ENCODE measurements around the gene TEAD4.

TEAD4 gene

GRCh38 chr12:2959192-2959504 lies at the start of gene TEAD4:
Gene TEAD4, plus strand, starts transcription at chr12:2959397.
- DNase-seq, result peak; percentile 44

- no peak for DNase-seq
Observed at GRCh38 chr12:2912216-2912575, 47.0 kb upstream of the TEAD4 start.

- DNase-seq, result no peak
Observed at GRCh38 chr12:2919249-2919648, 39.9 kb upstream of the TEAD4 start.

GRCh38 chr12:2922329-2922728 lies 36.9 kb upstream of the TEAD4 start:
- no peak for DNase-seq

GRCh38 chr12:2923057-2923456 lies 36.1 kb upstream of the TEAD4 start:
- no peak for DNase-seq

- DNase-seq, result no peak
Observed at GRCh38 chr12:2924019-2924418, 35.2 kb upstream of the TEAD4 start.

- no peak for DNase-seq
Observed at GRCh38 chr12:2925322-2925995, 33.7 kb upstream of the TEAD4 start.

- no peak for DNase-seq
Observed at GRCh38 chr12:2930865-2931264, 28.3 kb upstream of the TEAD4 start.

GRCh38 chr12:2933586-2933985 lies 25.6 kb upstream of the TEAD4 start:
- no peak for DNase-seq

GRCh38 chr12:2934371-2934770 lies 24.8 kb upstream of the TEAD4 start:
- no peak for DNase-seq

GRCh38 chr12:2936301-2936700 lies 22.9 kb upstream of the TEAD4 start:
- no peak for DNase-seq

GRCh38 chr12:2937500-2937899 lies 21.7 kb upstream of the TEAD4 start:
- no peak for DNase-seq

GRCh38 chr12:2939191-2939590 lies 20.0 kb upstream of the TEAD4 start:
- no peak for DNase-seq

- DNase-seq, result no peak
Observed at GRCh38 chr12:2940564-2940963, 18.6 kb upstream of the TEAD4 start.

- no peak for DNase-seq
Observed at GRCh38 chr12:2941524-2941923, 17.7 kb upstream of the TEAD4 start.

- DNase-seq, result no peak
Observed at GRCh38 chr12:2944401-2945047, 14.7 kb upstream of the TEAD4 start.

GRCh38 chr12:2949411-2949810 lies 9.8 kb upstream of the TEAD4 start:
- DNase-seq, result no peak

- no peak for DNase-seq
Observed at GRCh38 chr12:2955888-2956287, 3.3 kb upstream of the TEAD4 start.

- no peak for DNase-seq
Observed at GRCh38 chr12:2957816-2958431, 1.3 kb upstream of the TEAD4 start.

- DNase-seq, result peak; percentile 38
Observed at GRCh38 chr12:2958432-2959191, 585 bp upstream of the TEAD4 start.

- DNase-seq, result no peak
Observed at GRCh38 chr12:2959505-2960389, 550 bp downstream of the TEAD4 start.

GRCh38 chr12:2960390-2960956 lies 1.3 kb downstream of the TEAD4 start:
- no peak for DNase-seq
